ENCODE data around the gene NENF.
"Not testable (repeated sequence)": the region's sequence is repeated elsewhere in the genome, so short reads cannot be mapped to it uniquely, and the experiment has no call there.

- not testable (repeated sequence) for TF ChIP-seq CTCF (conservative IDR thresholded peaks at IDR 0.05); ZFX (IDR thresholded peaks at IDR 0.05)
Measured at GRCh38 chr1:212475831-212476230, 43.1 kb downstream of the NENF start.
